Endodermal cell (in vitro differentiated cells): ENCODE measurements around the gene NUDT8. TPM values are rescaled to one million over a fixed set of nuclear protein-coding genes. Genes with fewer than 3 reads are reported as not detected.
"Not testable (repeated sequence)": the region's sequence is repeated elsewhere in the genome, so short reads cannot be mapped to it uniquely, and the experiment has no call there.

Source experiments
- DNase-seq: peaks from one replicate; pipeline ENCODE4 v3.0.0-alpha.2; 2017
- H3K27ac ChIP-seq: 2 replicates; pipeline ENCODE4 v1.5.1; 2013; ENCODE audit warnings: mild to moderate bottlenecking, low read depth, low read length, moderate library complexity
- H3K27me3 ChIP-seq: 2 replicates; pipeline ENCODE4 v1.6.1; 2013; ENCODE audit warnings: mild to moderate bottlenecking, low read length, moderate library complexity; ENCODE audit not compliant: insufficient read depth, control insufficient read depth, poor library complexity, severe bottlenecking
- H3K36me3 ChIP-seq: 2 replicates; pipeline ENCODE4 v1.7.0; 2013; ENCODE audit warnings: mild to moderate bottlenecking, low read length, moderate library complexity; ENCODE audit not compliant: control insufficient read depth, insufficient read depth
- H3K4me1 ChIP-seq: one replicate; pipeline ENCODE4 v1.7.0; 2013; ENCODE audit warnings: low read length; ENCODE audit not compliant: control insufficient read depth, insufficient read depth
- H3K4me3 ChIP-seq: 2 replicates; pipeline ENCODE4 v1.5.1; 2013; ENCODE audit warnings: mild to moderate bottlenecking, low read length, moderate library complexity
- H3K9ac ChIP-seq: 2 replicates; pipeline ENCODE4 v1.6.1; 2013; ENCODE audit warnings: mild to moderate bottlenecking, low read length, moderate library complexity; ENCODE audit not compliant: poor library complexity, severe bottlenecking; ENCODE audit errors: extremely low read depth
- H3K9me3 ChIP-seq: 2 replicates; pipeline ENCODE4 v1.6.1; 2013; ENCODE audit warnings: mild to moderate bottlenecking, low read length, moderate library complexity; ENCODE audit not compliant: control insufficient read depth
- H3K27ac Mint-ChIP-seq: 2 replicates; pipeline ENCODE4 v1.8.0; 2020; ENCODE audit warnings: mixed read lengths
- H3K27me3 Mint-ChIP-seq: 2 replicates; pipeline ENCODE4 v1.8.0; 2021; ENCODE audit warnings: mild to moderate bottlenecking, mixed read lengths; ENCODE audit not compliant: insufficient read depth
- H3K36me3 Mint-ChIP-seq: 2 replicates; pipeline ENCODE4 v1.8.0; 2020; ENCODE audit warnings: low read depth, mixed read lengths
- H3K4me1 Mint-ChIP-seq: 2 replicates; pipeline ENCODE4 v1.8.0; 2020; ENCODE audit warnings: mixed read lengths
- H3K4me3 Mint-ChIP-seq: 2 replicates; pipeline ENCODE4 v1.8.0; 2020; ENCODE audit warnings: mild to moderate bottlenecking, moderate library complexity, mixed read lengths
- H3K9me3 Mint-ChIP-seq: 2 replicates; pipeline ENCODE4 v1.8.0; 2020; ENCODE audit warnings: mild to moderate bottlenecking, mixed read lengths
- CTCF ChIP-seq: fragments of 200-600 bp; sonication (generic); conservative IDR thresholded peaks from 2 replicates; pipeline ENCODE4 v1.5.0; 2021; ENCODE audit warnings: antibody characterized with exemption, mild to moderate bottlenecking
- WGBS, 2 experiments: methylation state at CpG; one replicate each; pipeline versions ENCODE4 v1.1.5 to v1.1.7; 2013; ENCODE audit warnings: missing lambda C conversion rate in 2 of 2, mixed read lengths in 1 of 2; ENCODE audit not compliant: insufficient coverage in 1 of 2, insufficient read length in 1 of 2; 5-methylcytosine and 5-hydroxymethylcytosine counted together
- total RNA-seq, 2 donors: library from RNA; stranded (reverse); fragmentation: NEBNext Ultra II Directional in 1 of 2; extraction: Animal tissue kit (Norgen Biotek cat#: 25700) in 1 of 2; gene quantifications; 2 replicates in 1 of 2; 3 replicates in 1 of 2; pipeline ENCODE4 v1.2.1, GENCODE V29; 2021

Gene NUDT8
- total RNA-seq, 2 donors from 2014 or later: 9.5 to 13.1 TPM

- peaks cover 31% of the 10 kb centered on the region for H3K9me3 ChIP-seq
- H3K36me3 ChIP-seq: no peaks in the 10 kb centered on the region
- no peak overlapping the region for H3K4me3 Mint-ChIP-seq
- no peaks in the 10 kb centered on the region for H3K27me3 ChIP-seq
- no peaks in the 10 kb centered on the region for H3K36me3 Mint-ChIP-seq
- H3K4me1 Mint-ChIP-seq: peaks cover 17% of the 10 kb centered on the region
- no peak overlapping the region for H3K27ac ChIP-seq
- H3K27ac Mint-ChIP-seq: no peak overlapping the region
- no peak overlapping the region for H3K4me3 ChIP-seq
- TF ChIP-seq CTCF: no peak
- peaks cover 41% of the 10 kb centered on the region for H3K9me3 Mint-ChIP-seq
- H3K9ac ChIP-seq: no peak overlapping the region
- peak; percentile 31 for DNase-seq
- 96% methylated on average over 7 of the region's 7 CpGs for WGBS, 2 experiments
- peaks cover 7% of the 10 kb centered on the region for H3K4me1 ChIP-seq
- no peaks in the 10 kb centered on the region for H3K27me3 Mint-ChIP-seq
These were observed 28.6 kb downstream of the NUDT8 start for GRCh38 chr11:67601098-67601497.

GRCh38 chr11:67600324-67601029, 29.3 kb downstream of the NUDT8 start:
- Mint-ChIP-seq H3K4me1 (peaks cover 13% of the 10 kb centered on the region), H3K4me3 (no peak overlapping the region), H3K27ac (no peak overlapping the region), H3K9me3 (peaks cover 43% of the 10 kb centered on the region), H3K36me3 (no peaks in the 10 kb centered on the region), H3K27me3 (no peaks in the 10 kb centered on the region)
- no peak for DNase-seq
- TF ChIP-seq CTCF: no peak
- H3K36me3 ChIP-seq: no peaks in the 10 kb centered on the region
- no peaks in the 10 kb centered on the region for H3K27me3 ChIP-seq
- H3K9ac ChIP-seq: no peak overlapping the region
- H3K27ac ChIP-seq: no peak overlapping the region
- peaks cover 32% of the 10 kb centered on the region for H3K9me3 ChIP-seq
- whole genome bisulfite sequencing, 2 experiments: 87 to 92% methylated on average over 4 to 7 of the region's 7 CpGs
- H3K4me3 ChIP-seq: no peak overlapping the region
- H3K4me1 ChIP-seq: peaks cover 1% of the 10 kb centered on the region

- Histone ChIP-seq H3K36me3 (no peaks in the 10 kb centered on the region), H3K9ac (no peak overlapping the region), H3K9me3 (peaks cover 32% of the 10 kb centered on the region), H3K4me1 (no peaks in the 10 kb centered on the region), H3K4me3 (no peak overlapping the region), H3K27me3 (no peaks in the 10 kb centered on the region), H3K27ac (no peak overlapping the region)
- H3K36me3 Mint-ChIP-seq: no peaks in the 10 kb centered on the region
- DNase-seq: no peak
- peaks cover 43% of the 10 kb centered on the region for H3K9me3 Mint-ChIP-seq
- WGBS, 2 experiments: 63 to 89% methylated on average over 1 of the region's 1 CpG
- TF ChIP-seq CTCF: no peak
- H3K4me1 Mint-ChIP-seq: peaks cover under 1% of the 10 kb centered on the region
- H3K27me3 Mint-ChIP-seq: no peaks in the 10 kb centered on the region
- H3K27ac Mint-ChIP-seq: no peak overlapping the region
- no peak overlapping the region for H3K4me3 Mint-ChIP-seq
These were observed 30.6 kb downstream of the NUDT8 start for GRCh38 chr11:67599149-67599548.

- H3K9me3 Mint-ChIP-seq: peaks cover 41% of the 10 kb centered on the region
- H3K36me3 ChIP-seq, H3K4me3 Mint-ChIP-seq, H3K27ac ChIP-seq, H3K9ac ChIP-seq, H3K27me3 Mint-ChIP-seq, H3K4me1 Mint-ChIP-seq, H3K36me3 Mint-ChIP-seq, DNase-seq, H3K4me1 ChIP-seq, H3K4me3 ChIP-seq, H3K27me3 ChIP-seq, H3K27ac Mint-ChIP-seq: not testable (repeated sequence)
- WGBS, 2 experiments: 96 to 100% methylated on average over 2 to 26 of the region's 26 CpGs
- H3K9me3 ChIP-seq: peaks cover 30% of the 10 kb centered on the region
These were observed 31.8 kb downstream of the NUDT8 start for GRCh38 chr11:67597963-67598362.

GRCh38 chr11:67597458-67597857, 32.3 kb downstream of the NUDT8 start:
- no CpG with 5 or more reads among the region's 3 CpGs for WGBS, 2 experiments
- H3K36me3 ChIP-seq, H3K27me3 Mint-ChIP-seq: not testable (repeated sequence)

More at GRCh38 chr11:67597458-67597857, 32.3 kb downstream of the NUDT8 start:
- not testable (repeated sequence) for H3K27ac ChIP-seq, H3K4me3 Mint-ChIP-seq, H3K27ac Mint-ChIP-seq, DNase-seq, H3K4me1 ChIP-seq, H3K4me1 Mint-ChIP-seq, H3K36me3 Mint-ChIP-seq, H3K9ac ChIP-seq, H3K27me3 ChIP-seq, H3K4me3 ChIP-seq
- H3K9me3 Mint-ChIP-seq: peaks cover 36% of the 10 kb centered on the region
- peaks cover 25% of the 10 kb centered on the region for H3K9me3 ChIP-seq
